ENCODE measurements around the gene GRM4. TPM values are rescaled to one million over a fixed set of nuclear protein-coding genes. Genes with fewer than 3 reads are reported as not detected.

GRM4 gene
- total RNA-seq, 1 experiment from 2014 or later, result 5.6 TPM

DNA sequence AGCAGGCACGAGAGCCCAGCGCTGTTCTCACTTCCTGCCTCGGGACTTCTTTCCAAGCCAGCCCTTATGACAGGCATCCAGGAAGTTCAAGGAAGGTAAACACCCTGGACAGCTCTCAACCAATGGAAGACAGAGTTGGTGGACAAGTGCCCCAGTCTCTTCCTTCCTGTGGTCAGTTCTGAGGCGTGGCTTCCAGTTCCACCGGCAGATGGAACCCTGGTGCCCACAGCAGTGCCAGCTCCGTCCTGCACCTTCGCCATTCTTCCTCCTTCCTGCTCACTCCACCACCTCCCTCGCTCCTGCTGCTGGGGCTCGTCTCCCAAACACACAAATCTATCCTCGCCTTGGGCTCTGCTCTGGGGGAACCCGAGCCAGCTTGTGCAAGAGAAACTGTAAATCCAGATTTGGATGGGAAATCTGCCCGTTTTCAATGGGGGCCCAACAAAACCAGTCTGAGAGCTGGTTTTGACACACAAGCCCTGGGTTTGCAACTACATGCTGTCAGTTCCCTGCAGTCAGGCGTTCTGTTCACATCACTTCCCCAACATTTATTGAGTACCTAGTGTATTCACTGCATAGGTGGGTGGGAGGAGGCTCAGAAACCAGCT lies 162.7 kb downstream of the GRM4 start:
- TF ChIP-seq, protein P1, sequence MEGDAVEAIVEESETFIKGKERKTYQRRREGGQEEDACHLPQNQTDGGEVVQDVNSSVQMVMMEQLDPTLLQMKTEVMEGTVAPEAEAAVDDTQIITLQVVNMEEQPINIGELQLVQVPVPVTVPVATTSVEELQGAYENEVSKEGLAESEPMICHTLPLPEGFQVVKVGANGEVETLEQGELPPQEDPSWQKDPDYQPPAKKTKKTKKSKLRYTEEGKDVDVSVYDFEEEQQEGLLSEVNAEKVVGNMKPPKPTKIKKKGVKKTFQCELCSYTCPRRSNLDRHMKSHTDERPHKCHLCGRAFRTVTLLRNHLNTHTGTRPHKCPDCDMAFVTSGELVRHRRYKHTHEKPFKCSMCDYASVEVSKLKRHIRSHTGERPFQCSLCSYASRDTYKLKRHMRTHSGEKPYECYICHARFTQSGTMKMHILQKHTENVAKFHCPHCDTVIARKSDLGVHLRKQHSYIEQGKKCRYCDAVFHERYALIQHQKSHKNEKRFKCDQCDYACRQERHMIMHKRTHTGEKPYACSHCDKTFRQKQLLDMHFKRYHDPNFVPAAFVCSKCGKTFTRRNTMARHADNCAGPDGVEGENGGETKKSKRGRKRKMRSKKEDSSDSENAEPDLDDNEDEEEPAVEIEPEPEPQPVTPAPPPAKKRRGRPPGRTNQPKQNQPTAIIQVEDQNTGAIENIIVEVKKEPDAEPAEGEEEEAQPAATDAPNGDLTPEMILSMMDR (conservative IDR thresholded peaks at IDR 0.05), result 0 out of 3 replicates have a peak, but pooled peaks have one; percentile 14
- Mint-ChIP-seq H3K4me1 (peaks cover 15 to 18% of the 10 kb centered on the region in 2 experiments), H3K27ac (no peak overlapping the region), H3K4me3 (no peak overlapping the region), H3K9me3 (peaks cover 0 to 4% of the 10 kb centered on the region in 2 experiments; a peak in 2 of 5 replicates), H3K27me3 (ENCODE audit: low read depth) (peaks cover 40% of the 10 kb centered on the region), H3K36me3 (ENCODE audit: insufficient read depth in 1 of 3, low read depth in 3 of 3) (peaks cover 0 to 4% (median 0%) of the 10 kb centered on the region in 3 experiments; a peak in 2 of 7 replicates)
- peak; percentile 34 for DNase-seq
- H3T11ph ChIP-seq (ENCODE audit: low read length), result no peak overlapping the region
- H2AFZ ChIP-seq (ENCODE audit: low read length), result no peak overlapping the region
- H2BK5ac ChIP-seq (ENCODE audit: insufficient read length, low read length), result no peak overlapping the region
- no peaks in the 10 kb centered on the region for H3K23me2 ChIP-seq (ENCODE audit: insufficient read length, low read depth, low read length, poor library complexity, severe bottlenecking)
- no peak overlapping the region for H4K91ac ChIP-seq (ENCODE audit: insufficient read length, low read depth, low read length)
- H3K9ac ChIP-seq (ENCODE audit: extremely low read depth, insufficient read length, low read length), result no peak overlapping the region
- no peak overlapping the region for H4K8ac ChIP-seq (replicated peaks; ENCODE audit: insufficient read length, low read depth, low read length)
- H3K79me1 ChIP-seq (ENCODE audit: insufficient read depth, low read depth, low read length, poor library complexity, severe bottlenecking), result no peaks in the 10 kb centered on the region
- WGBS (ENCODE audit: extremely low coverage, insufficient read length, low lambda C conversion rate), result no CpG with 5 or more reads among the region's 13 CpGs
- H3K4ac ChIP-seq (ENCODE audit: low read depth, low read length), result no peak overlapping the region
- no peaks in the 10 kb centered on the region for H3K27me3 ChIP-seq (ENCODE audit: insufficient read depth, low read length)
- no peaks in the 10 kb centered on the region; the same call in 1 of the 2 replicates for H3K4me1 ChIP-seq (ENCODE audit: insufficient read depth, low read length)
- H2BK120ac ChIP-seq (ENCODE audit: low read depth, low read length, poor library complexity, severe bottlenecking), result no peak overlapping the region
- no peak overlapping the region for H4K5ac ChIP-seq (ENCODE audit: insufficient read length, low read depth, low read length)
- H3K18ac ChIP-seq (ENCODE audit: insufficient read length, low read depth, low read length), result no peak overlapping the region
- no peak overlapping the region for H3K4me2 ChIP-seq (ENCODE audit: insufficient read depth, insufficient read length, low read length)
- no peaks in the 10 kb centered on the region for H4K20me1 ChIP-seq (ENCODE audit: control insufficient read depth, insufficient read depth, insufficient read length)
- H2BK20ac ChIP-seq (ENCODE audit: low read depth, low read length, poor library complexity, severe bottlenecking), result no peak overlapping the region
- no peak overlapping the region for H2AK5ac ChIP-seq (ENCODE audit: insufficient read length, low read length)
- H3K14ac ChIP-seq (ENCODE audit: insufficient read depth, low read length), result no peak overlapping the region
- H2BK12ac ChIP-seq (ENCODE audit: insufficient read length, low read depth, low read length), result no peak overlapping the region
- H3K9me3 ChIP-seq (ENCODE audit: control insufficient read depth, low read depth, low read length), result no peaks in the 10 kb centered on the region
- H3K27ac ChIP-seq (ENCODE audit: insufficient read length, low read depth, low read length), result no peak overlapping the region
- no peak overlapping the region for H3K23ac ChIP-seq (ENCODE audit: insufficient read length, low read depth, low read length)
- H3K79me2 ChIP-seq (ENCODE audit: insufficient read depth, low read length), result no peaks in the 10 kb centered on the region
- H3K56ac ChIP-seq (ENCODE audit: insufficient read length, low read depth, low read length), result no peak overlapping the region
- H2BK15ac ChIP-seq (ENCODE audit: low read depth, low read length), result no peak overlapping the region

Measured in H9 (cell line).